Mucosa of descending colon (tissue), 3 donors: ENCODE results near the gene FYN. TPM values are rescaled to one million over a fixed set of nuclear protein-coding genes. Genes with fewer than 3 reads are reported as not detected.

ENCODE experiments used
- ATAC-seq: fragments of 200-7000 bp; cut with Tn5 transposase; one replicate; pipeline ENCODE4 v1.9.1; 2020; ENCODE audit warnings: mild to moderate bottlenecking, moderate library complexity
- DNase-seq, 3 donors: peaks; one replicate each; pipeline ENCODE4 v3.0.0-alpha.2; 2020
- H3K36me3 ChIP-seq: fragments of 200-600 bp; one replicate; pipeline ENCODE4 v1.8.0; 2021; ENCODE audit warnings: low read depth, mild to moderate bottlenecking
- H3K4me1 ChIP-seq: fragments of 200-600 bp; one replicate; pipeline ENCODE4 v1.8.0; 2021; ENCODE audit warnings: low read depth, mild to moderate bottlenecking
- H3K4me3 ChIP-seq: fragments of 200-600 bp; one replicate; pipeline ENCODE4 v1.8.0; 2021; ENCODE audit warnings: mild to moderate bottlenecking
- H3K9me3 ChIP-seq: fragments of 200-600 bp; one replicate; pipeline ENCODE4 v1.8.0; 2021; ENCODE audit warnings: mild to moderate bottlenecking
- intact Hi-C, 2 donors: fragments of 100-400 bp; cut with DNase I in 1 of 2; cut with micrococcal nuclease in 1 of 2; formaldehyde crosslinking; loops; one replicate each; pipeline versions ENCODE4 v1.11.0 to v1.11.1; 2022; cut with DNase I, micrococcal nuclease
- total RNA-seq, 3 donors: library from RNA; stranded (reverse); fragmentation: NEBNext Ultra II Directional in 2 of 3; extraction: Animal tissue kit (Norgen Biotek cat#: 25700) in 2 of 3; gene quantifications; one replicate each; pipeline versions ENCODE4 v1.2.1 to v1.2.4, GENCODE V29; 2021 to 2023
- TF ChIP-seq, protein P1 (sequence below): fragments of 200-600 bp; IDR thresholded peaks from one replicate; pipeline ENCODE4 v1.8.0; 2022; ENCODE audit warnings: antibody characterized with exemption, mild to moderate bottlenecking
- donor health status: DM: no; HTN: no; CAD: no; lungs with moderate emphysema.
- donor health status: DM: no; HTN: no; CAD: no.
- donor health status: DM: no; HTN: yes; CAD: no.

The FYN gene
- total RNA-seq, 3 donors from 2014 or later: 15.0 to 63.0 (median 24.8) TPM

DNA sequence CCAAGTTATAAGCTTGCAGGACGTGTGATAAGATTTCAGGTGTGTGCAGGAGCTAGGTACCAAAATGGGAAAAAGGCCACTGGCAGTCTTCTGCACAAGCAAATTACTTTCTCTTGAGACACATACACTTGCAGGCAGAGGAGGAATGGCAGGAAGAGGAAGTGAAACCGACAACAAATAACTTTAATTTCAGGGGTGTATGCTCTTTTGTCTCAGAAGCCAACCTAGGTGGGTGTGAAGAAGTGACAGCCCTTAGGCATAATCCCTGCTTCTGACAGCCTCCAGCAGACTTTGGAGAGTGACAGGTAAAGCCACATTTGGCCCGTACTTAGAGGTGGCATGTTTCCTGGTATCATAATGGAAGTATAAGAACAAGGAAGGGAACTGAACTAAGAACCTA lies 148.7 kb downstream of the FYN start:
- Histone ChIP-seq H3K9me3 (no peaks in the 10 kb centered on the region), H3K36me3 (peaks cover 3% of the 10 kb centered on the region), H3K4me3 (no peak overlapping the region), H3K4me1 (peaks cover 8% of the 10 kb centered on the region)
- intact Hi-C loops: no loop called here
- TF ChIP-seq, protein P1, sequence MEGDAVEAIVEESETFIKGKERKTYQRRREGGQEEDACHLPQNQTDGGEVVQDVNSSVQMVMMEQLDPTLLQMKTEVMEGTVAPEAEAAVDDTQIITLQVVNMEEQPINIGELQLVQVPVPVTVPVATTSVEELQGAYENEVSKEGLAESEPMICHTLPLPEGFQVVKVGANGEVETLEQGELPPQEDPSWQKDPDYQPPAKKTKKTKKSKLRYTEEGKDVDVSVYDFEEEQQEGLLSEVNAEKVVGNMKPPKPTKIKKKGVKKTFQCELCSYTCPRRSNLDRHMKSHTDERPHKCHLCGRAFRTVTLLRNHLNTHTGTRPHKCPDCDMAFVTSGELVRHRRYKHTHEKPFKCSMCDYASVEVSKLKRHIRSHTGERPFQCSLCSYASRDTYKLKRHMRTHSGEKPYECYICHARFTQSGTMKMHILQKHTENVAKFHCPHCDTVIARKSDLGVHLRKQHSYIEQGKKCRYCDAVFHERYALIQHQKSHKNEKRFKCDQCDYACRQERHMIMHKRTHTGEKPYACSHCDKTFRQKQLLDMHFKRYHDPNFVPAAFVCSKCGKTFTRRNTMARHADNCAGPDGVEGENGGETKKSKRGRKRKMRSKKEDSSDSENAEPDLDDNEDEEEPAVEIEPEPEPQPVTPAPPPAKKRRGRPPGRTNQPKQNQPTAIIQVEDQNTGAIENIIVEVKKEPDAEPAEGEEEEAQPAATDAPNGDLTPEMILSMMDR: no peak
- ATAC-seq (peak; percentile 64), DNase-seq (no peak)

DNA sequence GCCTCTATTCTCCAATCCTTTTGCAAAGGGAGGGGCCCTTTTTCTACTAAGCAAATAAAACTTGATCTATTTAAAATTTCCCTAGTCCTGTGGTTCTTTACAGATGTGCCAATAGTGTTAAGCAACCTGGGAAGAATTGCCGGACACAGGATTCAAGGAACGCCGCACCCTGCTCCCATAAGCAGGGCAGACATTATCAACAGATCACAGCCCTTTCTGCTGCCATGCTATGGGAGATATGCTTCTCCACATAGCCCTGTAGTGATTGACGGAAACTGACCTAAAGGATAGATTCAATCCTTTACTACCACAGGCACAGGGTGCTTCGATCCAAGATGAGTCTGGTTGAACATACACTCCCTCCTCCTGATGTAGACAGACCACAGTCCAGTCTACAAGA lies 149.2 kb downstream of the FYN start:
- no peaks in the 10 kb centered on the region for H3K9me3 ChIP-seq
- peaks cover 8% of the 10 kb centered on the region for H3K4me1 ChIP-seq
- no peak for DNase-seq
- intact Hi-C loops: no loop called here
- no peak for ATAC-seq
- peaks cover 3% of the 10 kb centered on the region for H3K36me3 ChIP-seq
- TF ChIP-seq, protein P1: no peak
- no peak overlapping the region for H3K4me3 ChIP-seq

DNA sequence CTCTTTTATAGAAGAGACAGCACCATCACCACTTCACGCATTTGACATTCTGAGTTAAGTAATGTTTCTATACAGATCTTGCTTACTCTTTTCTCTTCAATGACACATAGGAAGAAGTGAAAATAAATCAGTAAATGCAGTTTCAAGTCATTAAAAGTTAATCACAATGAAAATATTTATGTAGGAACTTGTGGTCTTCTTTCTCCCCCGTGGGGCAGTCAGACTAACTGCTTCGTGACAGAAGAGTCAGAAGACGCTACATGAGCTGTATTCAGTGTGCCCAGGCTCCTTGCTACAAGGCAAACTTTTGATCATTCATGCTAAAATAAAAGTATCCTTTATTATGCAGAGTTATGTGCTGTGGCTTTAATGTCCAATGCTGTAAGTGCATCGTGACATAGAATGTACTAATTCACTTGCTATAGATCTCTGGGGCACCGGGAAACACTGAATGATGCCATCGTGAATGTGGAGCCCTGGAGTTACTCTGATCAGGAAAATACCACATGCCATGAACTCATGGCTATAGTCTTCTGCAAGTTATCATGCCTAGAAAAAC lies 149.8 kb downstream of the FYN start:
- ATAC-seq: no peak
- intact Hi-C loops: no loop called here

DNA sequence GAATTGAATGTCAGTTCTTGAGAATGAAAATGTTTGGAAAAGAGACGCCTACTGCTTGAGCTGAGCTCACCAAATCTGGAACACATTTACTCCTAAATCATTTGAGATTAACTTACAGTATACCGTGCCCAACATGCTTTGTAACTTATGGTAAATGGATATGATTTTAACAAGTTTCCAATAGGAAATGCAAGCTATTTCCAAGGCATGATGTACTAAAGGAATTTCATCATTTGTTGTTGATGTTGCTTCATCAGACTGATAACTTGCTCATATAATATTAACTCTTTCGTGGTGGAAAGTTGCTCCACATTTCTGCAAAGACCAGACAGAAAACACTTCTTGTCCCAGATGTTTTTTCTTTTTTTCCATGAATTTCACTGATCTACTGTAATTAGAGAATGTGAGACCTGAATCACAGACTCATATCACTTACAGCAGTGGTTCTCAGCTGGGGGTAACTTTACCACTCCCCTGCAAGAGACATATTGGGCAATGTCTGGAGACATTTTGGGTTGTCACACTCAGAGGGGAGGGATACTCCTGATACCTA lies 151.0 kb downstream of the FYN start:
- H3K4me1 ChIP-seq: peaks cover 8% of the 10 kb centered on the region
- no peak overlapping the region for H3K4me3 ChIP-seq
- no peaks in the 10 kb centered on the region for H3K9me3 ChIP-seq
- intact Hi-C loops: no loop called here
- no peaks in the 10 kb centered on the region for H3K36me3 ChIP-seq
- DNase-seq: no peak
- ATAC-seq: no peak
- TF ChIP-seq, protein P1: no peak

More for the DNA sequence above, 149.8 kb downstream of the FYN start:
- DNase-seq: no peak
- Histone ChIP-seq H3K4me3 (no peak overlapping the region), H3K36me3 (peaks cover under 1% of the 10 kb centered on the region), H3K9me3 (no peaks in the 10 kb centered on the region), H3K4me1 (peaks cover 8% of the 10 kb centered on the region)
- TF ChIP-seq, protein P1: no peak

DNA sequence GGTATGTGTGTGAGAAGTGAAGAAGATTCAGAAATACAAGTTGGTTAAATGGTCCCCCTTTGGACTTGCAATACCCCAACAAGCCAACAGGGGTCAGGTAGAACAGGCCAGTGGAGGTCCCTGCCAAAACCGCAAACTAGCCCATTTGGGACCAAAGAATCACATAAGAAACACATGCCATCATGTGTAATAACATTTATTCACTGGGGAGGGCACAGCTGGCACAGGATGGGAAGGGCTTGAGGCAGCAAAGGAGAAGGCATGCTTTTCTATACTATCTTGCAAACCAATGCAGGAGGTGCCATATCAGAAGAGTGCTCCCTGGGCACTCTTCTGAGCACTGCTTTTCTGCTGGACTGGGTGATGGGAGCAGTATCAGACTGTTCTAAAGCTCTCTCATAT lies 151.5 kb downstream of the FYN start:
- peaks cover 8% of the 10 kb centered on the region for H3K4me1 ChIP-seq
- ATAC-seq (peak; percentile 37), DNase-seq (peak in 1 of 3 donors; percentile 47)
- H3K36me3 ChIP-seq: no peaks in the 10 kb centered on the region
- H3K9me3 ChIP-seq: no peaks in the 10 kb centered on the region
- no peak overlapping the region for H3K4me3 ChIP-seq
- intact Hi-C loops: no loop called here
- TF ChIP-seq, protein P1: no peak
